ENCODE measurements around the gene BTBD1. TPM values are rescaled to one million over a fixed set of nuclear protein-coding genes. Genes with fewer than 3 reads are reported as not detected.

The BTBD1 gene
- total RNA-seq, 1 experiment from 2014 or later: 83.9 TPM

DNA sequence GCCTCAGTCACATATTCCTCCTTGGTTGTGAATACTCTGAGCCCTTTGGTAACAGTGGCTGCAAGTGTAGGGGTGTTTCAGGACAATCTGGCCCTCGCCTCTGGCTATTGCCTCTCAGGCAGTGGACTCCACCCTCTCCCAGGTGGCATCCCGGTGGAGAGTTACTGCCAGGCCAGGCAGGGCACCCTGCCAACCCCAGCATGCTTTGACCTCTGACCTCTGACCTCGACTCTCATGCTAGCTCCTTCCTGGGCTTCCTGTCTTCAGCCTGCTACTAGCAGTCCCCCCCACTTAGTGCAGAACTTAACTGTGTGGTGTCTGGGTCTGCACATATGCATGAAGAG, 45.9 kb upstream of the BTBD1 start:
- Histone ChIP-seq H3K27ac (ENCODE audit: low read length) (no peak overlapping the region), H2AFZ (ENCODE audit: low read length) (no peak overlapping the region)
- CTCF ChIA-PET: no interaction called here

DNA sequence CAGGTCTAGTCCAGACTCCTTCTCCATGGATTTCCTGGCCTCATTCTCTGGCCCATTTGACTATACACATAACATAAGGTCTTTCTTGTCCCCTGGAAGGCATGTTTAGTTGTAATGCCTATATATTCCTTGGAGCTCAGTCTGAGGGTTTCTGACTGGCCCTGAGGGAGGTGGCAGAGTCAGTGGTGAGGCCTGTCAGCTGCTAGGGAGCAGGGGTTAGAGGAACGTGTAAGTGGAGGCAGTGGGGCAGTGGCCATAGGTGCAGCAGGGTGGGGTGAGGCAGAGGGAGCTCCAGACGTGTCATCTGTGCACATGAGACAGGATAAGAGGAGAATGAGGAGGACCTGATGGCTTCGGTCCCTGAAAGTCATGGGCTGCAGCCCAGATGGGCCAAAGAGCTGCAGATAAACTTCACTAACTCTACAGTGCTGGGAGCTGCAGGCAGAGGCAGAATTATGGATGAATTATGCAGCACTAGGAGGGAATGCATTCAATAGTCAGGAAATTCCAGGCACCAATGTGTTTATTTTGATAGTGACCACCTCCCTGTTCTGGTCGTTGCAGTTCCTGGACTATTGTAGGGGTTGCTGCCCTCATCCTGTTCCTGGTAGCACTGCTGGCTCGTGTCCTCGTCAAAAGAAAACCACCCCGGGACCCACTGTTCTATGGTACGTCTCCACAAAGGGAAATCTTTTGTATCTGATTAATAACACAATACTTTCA, 45.3 kb upstream of the BTBD1 start:
- intact Hi-C loops (cut with micrococcal nuclease): no loop called here
- Histone ChIP-seq H4K20me1 (ENCODE audit: low read length) (no peaks in the 10 kb centered on the region), H3K27me3 (ENCODE audit: low read length) (no peaks in the 10 kb centered on the region), H3K27ac (ENCODE audit: low read length) (no peak overlapping the region), H3K9me2 (replicated peaks; ENCODE audit: low read length) (no peaks in the 10 kb centered on the region), H2AFZ (ENCODE audit: low read length) (no peak overlapping the region), H3K9ac (ENCODE audit: low read length) (no peak overlapping the region), H3K4me1 (ENCODE audit: insufficient read depth, low read length) (no peaks in the 10 kb centered on the region), H3K4me3 (ENCODE audit: low read length) (no peak overlapping the region), H3K79me2 (ENCODE audit: low read length) (no peaks in the 10 kb centered on the region), H3F3A (ENCODE audit: low read length, unreplicated experiment) (no peaks in the 10 kb centered on the region), H3K36me3 (ENCODE audit: low read depth, low read length) (no peaks in the 10 kb centered on the region), H3K9me3 (ENCODE audit: low read length) (no peaks in the 10 kb centered on the region), H3K4me2 (ENCODE audit: low read length) (no peak overlapping the region)
- TF ChIP-seq, protein P1, sequence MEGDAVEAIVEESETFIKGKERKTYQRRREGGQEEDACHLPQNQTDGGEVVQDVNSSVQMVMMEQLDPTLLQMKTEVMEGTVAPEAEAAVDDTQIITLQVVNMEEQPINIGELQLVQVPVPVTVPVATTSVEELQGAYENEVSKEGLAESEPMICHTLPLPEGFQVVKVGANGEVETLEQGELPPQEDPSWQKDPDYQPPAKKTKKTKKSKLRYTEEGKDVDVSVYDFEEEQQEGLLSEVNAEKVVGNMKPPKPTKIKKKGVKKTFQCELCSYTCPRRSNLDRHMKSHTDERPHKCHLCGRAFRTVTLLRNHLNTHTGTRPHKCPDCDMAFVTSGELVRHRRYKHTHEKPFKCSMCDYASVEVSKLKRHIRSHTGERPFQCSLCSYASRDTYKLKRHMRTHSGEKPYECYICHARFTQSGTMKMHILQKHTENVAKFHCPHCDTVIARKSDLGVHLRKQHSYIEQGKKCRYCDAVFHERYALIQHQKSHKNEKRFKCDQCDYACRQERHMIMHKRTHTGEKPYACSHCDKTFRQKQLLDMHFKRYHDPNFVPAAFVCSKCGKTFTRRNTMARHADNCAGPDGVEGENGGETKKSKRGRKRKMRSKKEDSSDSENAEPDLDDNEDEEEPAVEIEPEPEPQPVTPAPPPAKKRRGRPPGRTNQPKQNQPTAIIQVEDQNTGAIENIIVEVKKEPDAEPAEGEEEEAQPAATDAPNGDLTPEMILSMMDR (conservative IDR thresholded peaks at IDR 0.05; ENCODE audit: low read depth, low read length): no peak
- TF ChIP-seq EZH2phosphoT487 (IDR thresholded peaks at IDR 0.05; ENCODE audit: borderline replicate concordance, low read length): no peak
- no peak for TF ChIP-seq EZH2 (IDR thresholded peaks at IDR 0.05; ENCODE audit: low read length, unreplicated experiment)
- ChIA-PET POLR2A (ENCODE audit: unreplicated experiment) (no interaction called here), CTCF (no interaction called here)
- no peak for DNase-seq
- no peak for ATAC-seq
- no TSS peak for BruUV-seq (replicated peaks)

More for the DNA sequence above, 45.9 kb upstream of the BTBD1 start:
- Histone ChIP-seq H3K4me1 (ENCODE audit: insufficient read depth, low read length) (no peaks in the 10 kb centered on the region), H3K36me3 (ENCODE audit: low read depth, low read length) (no peaks in the 10 kb centered on the region), H3K27me3 (ENCODE audit: low read length) (no peaks in the 10 kb centered on the region), H3K9ac (ENCODE audit: low read length) (no peak overlapping the region), H3K9me2 (replicated peaks; ENCODE audit: low read length) (no peaks in the 10 kb centered on the region), H4K20me1 (ENCODE audit: low read length) (no peaks in the 10 kb centered on the region), H3K79me2 (ENCODE audit: low read length) (no peaks in the 10 kb centered on the region), H3K4me2 (ENCODE audit: low read length) (no peak overlapping the region), H3K4me3 (ENCODE audit: low read length) (no peak overlapping the region), H3K9me3 (ENCODE audit: low read length) (no peaks in the 10 kb centered on the region), H3F3A (ENCODE audit: low read length, unreplicated experiment) (no peaks in the 10 kb centered on the region)
- ATAC-seq (no peak), DNase-seq (no peak)
- TF ChIP-seq, protein P1 (conservative IDR thresholded peaks at IDR 0.05; ENCODE audit: low read depth, low read length): no peak
- TF ChIP-seq EZH2phosphoT487 (IDR thresholded peaks at IDR 0.05; ENCODE audit: borderline replicate concordance, low read length) (no peak), EZH2 (IDR thresholded peaks at IDR 0.05; ENCODE audit: low read length, unreplicated experiment) (no peak)
- intact Hi-C loops (cut with micrococcal nuclease): no loop called here
- BruUV-seq (replicated peaks): no TSS peak
- POLR2A ChIA-PET (ENCODE audit: unreplicated experiment): no interaction called here

DNA sequence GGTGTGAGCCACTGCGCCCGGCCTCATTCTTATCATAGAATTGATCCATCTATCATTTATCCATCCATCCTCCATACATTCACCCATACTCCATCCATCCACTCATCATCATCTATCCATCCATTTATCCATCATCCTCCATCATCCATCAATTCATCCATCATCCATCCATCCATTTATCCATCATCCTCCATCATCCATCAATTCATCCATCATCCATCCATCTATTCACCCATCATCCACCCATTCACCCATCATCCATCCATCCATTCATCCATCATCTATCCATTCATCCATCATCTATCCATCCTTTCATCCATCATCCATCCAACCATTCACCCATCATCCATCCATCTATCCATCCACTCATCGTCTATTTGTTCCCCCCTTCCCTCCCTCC, 44.1 kb upstream of the BTBD1 start:
- CTCF ChIA-PET: no interaction called here

More for the DNA sequence above, 44.1 kb upstream of the BTBD1 start:
- BruUV-seq (replicated peaks): no TSS peak
- Histone ChIP-seq H3K27ac (ENCODE audit: low read length) (no peak overlapping the region), H2AFZ (ENCODE audit: low read length) (no peak overlapping the region), H3K9me2 (replicated peaks; ENCODE audit: low read length) (no peaks in the 10 kb centered on the region), H3K4me2 (ENCODE audit: low read length) (no peak overlapping the region), H3F3A (ENCODE audit: low read length, unreplicated experiment) (no peaks in the 10 kb centered on the region), H3K9ac (ENCODE audit: low read length) (no peak overlapping the region), H3K36me3 (ENCODE audit: low read depth, low read length) (no peaks in the 10 kb centered on the region), H3K9me3 (ENCODE audit: low read length) (no peaks in the 10 kb centered on the region), H3K4me1 (ENCODE audit: insufficient read depth, low read length) (no peaks in the 10 kb centered on the region), H3K79me2 (ENCODE audit: low read length) (no peaks in the 10 kb centered on the region), H3K27me3 (ENCODE audit: low read length) (no peaks in the 10 kb centered on the region), H4K20me1 (ENCODE audit: low read length) (no peaks in the 10 kb centered on the region), H3K4me3 (ENCODE audit: low read length) (no peak overlapping the region)
- DNase-seq (no peak), ATAC-seq (no peak)
- POLR2A ChIA-PET (ENCODE audit: unreplicated experiment): no interaction called here
- TF ChIP-seq, protein P1 (conservative IDR thresholded peaks at IDR 0.05; ENCODE audit: low read depth, low read length): no peak
- TF ChIP-seq EZH2 (IDR thresholded peaks at IDR 0.05; ENCODE audit: low read length, unreplicated experiment) (no peak), EZH2phosphoT487 (IDR thresholded peaks at IDR 0.05; ENCODE audit: borderline replicate concordance, low read length) (no peak)
- intact Hi-C loops (cut with micrococcal nuclease): no loop called here
